SK-N-MC (cell line): ENCODE results near the gene CREB5.

Experiments
- EZH2 ChIP-seq: fragments of 200-600 bp; sonication (generic); IDR thresholded peaks from one replicate; pipeline ENCODE4 v1.6.1; 2017; ENCODE audit warnings: antibody characterized with exemption
- POLR2AphosphoS5 ChIP-seq: IDR thresholded peaks from 2 replicates; pipeline ENCODE4 v1.6.1; 2012; ENCODE audit warnings: mild to moderate bottlenecking, low read depth, low read length, borderline replicate concordance

GRCh38 chr7:28698840-28699239, 286.5 kb downstream of the CREB5 start:
- no peak for TF ChIP-seq EZH2
- TF ChIP-seq POLR2AphosphoS5 = no peak
